NOMO-1 treated with dmso at 0.1 percent for 144 hours (cell line): ENCODE results near the gene FAM185A.
"Not testable (repeated sequence)": the region's sequence is repeated elsewhere in the genome, so short reads cannot be mapped to it uniquely, and the experiment has no call there.

Experiments
- DNase-seq: peaks from one replicate; lab custom pipeline; 2025; ENCODE audit not compliant: unreplicated experiment; lab: John Stamatoyannopoulos, UW

FAM185A gene

GRCh38 chr7:102748605-102749444 lies at the start of gene FAM185A:
FAM185A (plus strand) TSS chr7:102748999; CDS start chr7:102749208, 209 bp downstream.
- DNase-seq: peak; percentile 90

GRCh38 chr7:102713011-102713690 lies 35.6 kb upstream of the FAM185A start:
- peak; percentile 42 for DNase-seq

GRCh38 chr7:102713691-102714080 lies 35.1 kb upstream of the FAM185A start:
- not testable (repeated sequence) for DNase-seq

- DNase-seq: not testable (repeated sequence)
Measured at GRCh38 chr7:102714774-102715522, 33.9 kb upstream of the FAM185A start.

- not testable (repeated sequence) for DNase-seq
Measured at GRCh38 chr7:102715718-102716117, 33.1 kb upstream of the FAM185A start.

GRCh38 chr7:102718491-102718890 lies 30.3 kb upstream of the FAM185A start:
- DNase-seq: not testable (repeated sequence)

GRCh38 chr7:102726170-102726569 lies 22.6 kb upstream of the FAM185A start:
- not testable (repeated sequence) for DNase-seq

GRCh38 chr7:102729670-102730069 lies 19.1 kb upstream of the FAM185A start:
- DNase-seq: not testable (repeated sequence)

- DNase-seq: not testable (repeated sequence)
Measured at GRCh38 chr7:102730431-102730830, 18.4 kb upstream of the FAM185A start.

GRCh38 chr7:102742002-102742771 lies 6.6 kb upstream of the FAM185A start:
- DNase-seq: not testable (repeated sequence)

GRCh38 chr7:102743861-102744260 lies 4.9 kb upstream of the FAM185A start:
- DNase-seq: not testable (repeated sequence)

- not testable (repeated sequence) for DNase-seq
Measured at GRCh38 chr7:102745494-102746288, 3.1 kb upstream of the FAM185A start.

- DNase-seq: not testable (repeated sequence)
Measured at GRCh38 chr7:102749445-102749786, 617 bp downstream of the FAM185A start.

GRCh38 chr7:102758227-102758626 lies 9.4 kb downstream of the FAM185A start:
- DNase-seq: not testable (repeated sequence)

- DNase-seq: not testable (repeated sequence)
Measured at GRCh38 chr7:102759934-102760333, 11.1 kb downstream of the FAM185A start.

GRCh38 chr7:102761234-102761633 lies 12.4 kb downstream of the FAM185A start:
- DNase-seq: not testable (repeated sequence)

- not testable (repeated sequence) for DNase-seq
Measured at GRCh38 chr7:102763295-102763905, 14.6 kb downstream of the FAM185A start.

- DNase-seq: not testable (repeated sequence)
Measured at GRCh38 chr7:102769657-102770192, 20.9 kb downstream of the FAM185A start.

GRCh38 chr7:102770467-102770866 lies 21.7 kb downstream of the FAM185A start:
- DNase-seq: not testable (repeated sequence)
